HepG2 (cell line): ENCODE results near the gene TP53BP2. TPM values are rescaled to one million over a fixed set of nuclear protein-coding genes. Genes with fewer than 3 reads are reported as not detected.

Experiments
- ATF7 ChIP-seq, 2 experiments: fragments of 450-650 bp in 1 of 2; sonication (generic) in 1 of 2; formaldehyde crosslinking in 1 of 2; IDR thresholded peaks; 2 replicates each; pipeline versions ENCODE4 v1.4.0 to v1.6.1; 2016 to 2020; ENCODE audit warnings: antibody characterized with exemption in 1 of 2, mild to moderate bottlenecking in 1 of 2, missing genetic modification reagents in 1 of 2
- BRD4 ChIP-seq: sonication (generic); formaldehyde crosslinking; IDR thresholded peaks from 2 replicates; pipeline ENCODE4 v1.4.0; 2020; ENCODE audit warnings: missing genetic modification reagents
- CENPT ChIP-seq: sonication (generic); formaldehyde crosslinking; IDR thresholded peaks from 2 replicates; pipeline ENCODE4 v1.8.0; 2022; ENCODE audit warnings: low read depth, mild to moderate bottlenecking, moderate library complexity, missing genetic modification reagents
- CHCHD3 ChIP-seq: sonication (generic); formaldehyde crosslinking; IDR thresholded peaks from 2 replicates; pipeline ENCODE4 v1.8.0; 2022; ENCODE audit warnings: mild to moderate bottlenecking, missing genetic modification reagents, moderate library complexity
- KLF16 ChIP-seq, 2 experiments: sonication (generic) in 1 of 2; formaldehyde crosslinking in 1 of 2; IDR thresholded peaks; 2 replicates each; pipeline versions ENCODE4 v1.6.1 to v1.8.0; 2016 to 2023; ENCODE audit warnings: missing genetic modification reagents in 2 of 2, missing compliant biosample characterization in 1 of 2
- SMARCC2 ChIP-seq: fragments of 450-650 bp; IDR thresholded peaks from 2 replicates; pipeline ENCODE4 v1.6.1; 2017; ENCODE audit warnings: antibody characterized with exemption, mild to moderate bottlenecking
- SMARCE1 ChIP-seq: fragments of 450-650 bp; IDR thresholded peaks from 2 replicates; pipeline ENCODE4 v1.6.1; 2017; ENCODE audit warnings: borderline replicate concordance
- TBX2 ChIP-seq: sonication (generic); formaldehyde crosslinking; IDR thresholded peaks from 2 replicates; pipeline ENCODE4 v1.5.0; 2020; ENCODE audit warnings: missing genetic modification reagents, mild to moderate bottlenecking, borderline replicate concordance
- ZNF124 ChIP-seq: sonication (generic); formaldehyde crosslinking; IDR thresholded peaks from 2 replicates; pipeline ENCODE4 v1.4.0; 2020; ENCODE audit warnings: missing genetic modification reagents
- ZNF136 ChIP-seq: sonication (generic); formaldehyde crosslinking; IDR thresholded peaks from 2 replicates; pipeline ENCODE4 v1.8.1; 2022; ENCODE audit warnings: low read depth, mild to moderate bottlenecking, moderate library complexity, missing genetic modification reagents
- ZNF343 ChIP-seq: sonication (generic); formaldehyde crosslinking; IDR thresholded peaks from 2 replicates; pipeline ENCODE4 v1.4.0; 2020; ENCODE audit warnings: mild to moderate bottlenecking, missing genetic modification reagents
- ZNF501 ChIP-seq: sonication (generic); formaldehyde crosslinking; IDR thresholded peaks from 2 replicates; pipeline ENCODE4 v1.5.1; 2020; ENCODE audit warnings: mild to moderate bottlenecking, moderate library complexity, missing genetic modification reagents
- ZNF619 ChIP-seq: sonication (generic); formaldehyde crosslinking; IDR thresholded peaks from 2 replicates; pipeline ENCODE4 v1.4.0; 2020; ENCODE audit warnings: mild to moderate bottlenecking, missing genetic modification reagents
- polyA plus RNA-seq, 8 experiments: library from polyadenylated mRNA; depleted of rRNA in 3 of 8; stranded (reverse) in 7 of 8; unstranded in 1 of 8; fragments of >200 nt; fragmentation: Illumina TruSeq in 4 of 8; extraction: Trizol in 4 of 8; gene quantifications; 2 replicates each; pipeline versions ENCODE4 v1.2.1 to v1.2.3, GENCODE V29; 2011 to 2016; ENCODE audit warnings: low read depth in 4 of 8, missing spikeins in 1 of 8, mixed read lengths in 1 of 8; ENCODE audit not compliant: insufficient read depth in 1 of 8
- total RNA-seq, 5 experiments: library from RNA; depleted of rRNA; stranded (reverse); fragments of >200 nt; fragmentation: Illumina TruSeq; extraction: Trizol; gene quantifications; 2 replicates each; pipeline ENCODE4 v1.2.3, GENCODE V29; 2016; ENCODE audit warnings: low read depth in 1 of 5
- TF ChIP-seq, protein P1 (sequence below): sonication (generic); formaldehyde crosslinking; IDR thresholded peaks from 2 replicates; pipeline ENCODE4 v1.4.0; 2020; ENCODE audit warnings: missing genetic modification reagents
- TF ChIP-seq, protein P2 (sequence below): sonication (generic); formaldehyde crosslinking; IDR thresholded peaks from 2 replicates; pipeline ENCODE4 v1.5.1; 2020; ENCODE audit warnings: missing genetic modification reagents, mild to moderate bottlenecking, borderline replicate concordance
- TF ChIP-seq, protein P3 (sequence below): sonication (generic); formaldehyde crosslinking; IDR thresholded peaks from 2 replicates; pipeline ENCODE4 v1.8.0; 2022; ENCODE audit warnings: low read depth, missing genetic modification reagents
- TF ChIP-seq, protein P4 (sequence below): sonication (generic); formaldehyde crosslinking; IDR thresholded peaks from 2 replicates; pipeline ENCODE4 v1.8.0; 2022; ENCODE audit warnings: mild to moderate bottlenecking, missing genetic modification reagents, moderate library complexity
- TF ChIP-seq, protein P5 (sequence below): sonication (generic); formaldehyde crosslinking; IDR thresholded peaks from 2 replicates; pipeline ENCODE4 v1.4.0; 2020; ENCODE audit warnings: missing genetic modification reagents
- TF ChIP-seq, protein P6 (sequence below): IDR thresholded peaks from 2 replicates; pipeline ENCODE4 v1.6.1; 2016; ENCODE audit warnings: missing compliant biosample characterization, missing genetic modification reagents, borderline replicate concordance
- TF ChIP-seq, protein P7 (sequence below): IDR thresholded peaks from 2 replicates; pipeline ENCODE4 v1.6.1; 2016; ENCODE audit warnings: mild to moderate bottlenecking, missing biosample characterization, missing genetic modification reagents

The TP53BP2 gene
- total and polyA plus RNA-seq, 2 of the 13 experiments (the other 11 are each of a cell fraction or from before 2014, with no cell fraction given): 10.0 to 14.0 TPM

DNA sequence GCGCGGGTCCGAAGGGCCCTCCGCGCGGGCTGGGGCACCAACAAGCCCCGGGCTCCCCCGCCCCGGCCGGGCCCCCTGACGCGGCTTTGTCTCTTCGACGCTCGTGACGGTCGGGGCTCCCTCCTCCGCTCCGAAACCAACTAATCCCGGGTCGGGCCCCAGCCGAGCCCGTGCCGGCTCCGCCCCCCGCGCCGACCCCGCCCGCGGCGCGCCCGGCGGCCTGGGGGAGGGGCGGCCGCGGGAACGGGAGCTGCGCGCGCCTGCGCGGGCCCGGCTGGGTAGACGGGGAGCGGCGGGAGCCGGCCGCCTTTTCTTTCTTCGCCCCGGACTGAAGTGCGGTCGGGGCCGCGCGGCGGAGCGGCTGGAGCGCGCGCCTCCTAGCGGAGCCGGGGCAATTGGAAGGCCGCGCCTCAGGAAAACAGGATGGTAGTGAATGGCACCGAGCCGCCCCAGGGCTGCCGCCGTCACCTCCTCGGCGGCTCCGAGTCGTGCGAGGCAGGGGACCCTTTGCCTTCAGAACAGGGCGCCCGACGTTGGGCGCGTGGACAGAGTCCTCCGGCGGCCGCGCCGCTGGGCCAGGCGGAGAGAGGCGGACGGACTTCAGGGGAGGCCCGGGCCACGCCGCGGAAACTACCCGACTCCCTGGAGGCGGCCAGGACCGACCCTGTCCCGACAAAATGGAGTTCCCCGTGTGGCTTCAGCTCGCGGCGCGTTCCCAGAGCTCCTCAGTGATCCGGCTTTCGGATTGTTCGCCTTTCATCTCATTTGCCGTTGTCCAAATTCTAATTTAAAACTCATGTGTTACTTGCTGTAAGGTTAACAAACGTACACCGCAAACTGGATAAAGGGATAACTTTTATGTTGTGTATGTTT is at the start of gene TP53BP2 (continued):
- TF ChIP-seq, protein P1, sequence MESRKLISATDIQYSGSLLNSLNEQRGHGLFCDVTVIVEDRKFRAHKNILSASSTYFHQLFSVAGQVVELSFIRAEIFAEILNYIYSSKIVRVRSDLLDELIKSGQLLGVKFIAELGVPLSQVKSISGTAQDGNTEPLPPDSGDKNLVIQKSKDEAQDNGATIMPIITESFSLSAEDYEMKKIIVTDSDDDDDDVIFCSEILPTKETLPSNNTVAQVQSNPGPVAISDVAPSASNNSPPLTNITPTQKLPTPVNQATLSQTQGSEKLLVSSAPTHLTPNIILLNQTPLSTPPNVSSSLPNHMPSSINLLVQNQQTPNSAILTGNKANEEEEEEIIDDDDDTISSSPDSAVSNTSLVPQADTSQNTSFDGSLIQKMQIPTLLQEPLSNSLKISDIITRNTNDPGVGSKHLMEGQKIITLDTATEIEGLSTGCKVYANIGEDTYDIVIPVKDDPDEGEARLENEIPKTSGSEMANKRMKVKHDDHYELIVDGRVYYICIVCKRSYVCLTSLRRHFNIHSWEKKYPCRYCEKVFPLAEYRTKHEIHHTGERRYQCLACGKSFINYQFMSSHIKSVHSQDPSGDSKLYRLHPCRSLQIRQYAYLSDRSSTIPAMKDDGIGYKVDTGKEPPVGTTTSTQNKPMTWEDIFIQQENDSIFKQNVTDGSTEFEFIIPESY (CRISPR knock-in tag): no peak; the same call in 1 of the 2 replicates
- TF ChIP-seq ZNF343 (CRISPR knock-in tag): no peak
- TF ChIP-seq ZNF136 (CRISPR knock-in tag): no peak
- peak; percentile 85 for TF ChIP-seq ZNF124 (CRISPR knock-in tag)
- TF ChIP-seq TBX2: peak; percentile 71; the same call in 1 of the 2 replicates
- TF ChIP-seq ATF7 (IDR thresholded peaks at IDR 0.05): no peak
- TF ChIP-seq ATF7 (CRISPR knock-in tag; IDR thresholded peaks at IDR 0.05): no peak
- no peak for TF ChIP-seq SMARCE1
- TF ChIP-seq, protein P2, sequence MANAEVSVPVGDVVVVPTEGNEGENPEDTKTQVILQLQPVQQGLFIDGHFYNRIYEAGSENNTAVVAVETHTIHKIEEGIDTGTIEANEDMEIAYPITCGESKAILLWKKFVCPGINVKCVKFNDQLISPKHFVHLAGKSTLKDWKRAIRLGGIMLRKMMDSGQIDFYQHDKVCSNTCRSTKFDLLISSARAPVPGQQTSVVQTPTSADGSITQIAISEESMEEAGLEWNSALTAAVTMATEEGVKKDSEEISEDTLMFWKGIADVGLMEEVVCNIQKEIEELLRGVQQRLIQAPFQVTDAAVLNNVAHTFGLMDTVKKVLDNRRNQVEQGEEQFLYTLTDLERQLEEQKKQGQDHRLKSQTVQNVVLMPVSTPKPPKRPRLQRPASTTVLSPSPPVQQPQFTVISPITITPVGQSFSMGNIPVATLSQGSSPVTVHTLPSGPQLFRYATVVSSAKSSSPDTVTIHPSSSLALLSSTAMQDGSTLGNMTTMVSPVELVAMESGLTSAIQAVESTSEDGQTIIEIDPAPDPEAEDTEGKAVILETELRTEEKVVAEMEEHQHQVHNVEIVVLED: peak; percentile 45; the same call in 1 of the 2 replicates
- TF ChIP-seq, protein P3, sequence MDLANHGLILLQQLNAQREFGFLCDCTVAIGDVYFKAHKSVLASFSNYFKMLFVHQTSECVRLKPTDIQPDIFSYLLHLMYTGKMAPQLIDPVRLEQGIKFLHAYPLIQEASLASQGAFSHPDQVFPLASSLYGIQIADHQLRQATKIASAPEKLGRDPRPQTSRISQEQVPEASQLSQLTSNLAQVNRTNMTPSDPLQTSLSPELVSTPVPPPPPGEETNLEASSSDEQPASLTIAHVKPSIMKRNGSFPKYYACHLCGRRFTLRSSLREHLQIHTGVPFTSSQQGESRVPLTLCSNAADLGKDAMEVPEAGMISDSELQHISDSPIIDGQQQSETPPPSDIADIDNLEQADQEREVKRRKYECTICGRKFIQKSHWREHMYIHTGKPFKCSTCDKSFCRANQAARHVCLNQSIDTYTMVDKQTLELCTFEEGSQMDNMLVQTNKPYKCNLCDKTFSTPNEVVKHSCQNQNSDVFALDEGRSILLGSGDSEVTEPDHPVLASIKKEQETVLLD (CRISPR knock-in tag): peak; percentile 86
- TF ChIP-seq, protein P4, sequence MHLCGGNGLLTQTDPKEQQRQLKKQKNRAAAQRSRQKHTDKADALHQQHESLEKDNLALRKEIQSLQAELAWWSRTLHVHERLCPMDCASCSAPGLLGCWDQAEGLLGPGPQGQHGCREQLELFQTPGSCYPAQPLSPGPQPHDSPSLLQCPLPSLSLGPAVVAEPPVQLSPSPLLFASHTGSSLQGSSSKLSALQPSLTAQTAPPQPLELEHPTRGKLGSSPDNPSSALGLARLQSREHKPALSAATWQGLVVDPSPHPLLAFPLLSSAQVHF (CRISPR knock-in tag): no peak
- TF ChIP-seq CENPT: no peak
- no peak for TF ChIP-seq ZNF619 (CRISPR knock-in tag)
- TF ChIP-seq, protein P5, sequence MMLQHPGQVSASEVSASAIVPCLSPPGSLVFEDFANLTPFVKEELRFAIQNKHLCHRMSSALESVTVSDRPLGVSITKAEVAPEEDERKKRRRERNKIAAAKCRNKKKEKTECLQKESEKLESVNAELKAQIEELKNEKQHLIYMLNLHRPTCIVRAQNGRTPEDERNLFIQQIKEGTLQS (CRISPR knock-in tag): no peak
- no peak for TF ChIP-seq SMARCC2
- peak; percentile 61; the same call in 1 of the 2 replicates for TF ChIP-seq BRD4 (CRISPR knock-in tag)
- TF ChIP-seq, protein P6, sequence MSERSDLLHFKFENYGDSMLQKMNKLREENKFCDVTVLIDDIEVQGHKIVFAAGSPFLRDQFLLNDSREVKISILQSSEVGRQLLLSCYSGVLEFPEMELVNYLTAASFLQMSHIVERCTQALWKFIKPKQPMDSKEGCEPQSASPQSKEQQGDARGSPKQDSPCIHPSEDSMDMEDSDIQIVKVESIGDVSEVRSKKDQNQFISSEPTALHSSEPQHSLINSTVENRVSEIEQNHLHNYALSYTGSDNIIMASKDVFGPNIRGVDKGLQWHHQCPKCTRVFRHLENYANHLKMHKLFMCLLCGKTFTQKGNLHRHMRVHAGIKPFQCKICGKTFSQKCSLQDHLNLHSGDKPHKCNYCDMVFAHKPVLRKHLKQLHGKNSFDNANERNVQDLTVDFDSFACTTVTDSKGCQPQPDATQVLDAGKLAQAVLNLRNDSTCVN (CRISPR knock-in tag): 0 out of 2 replicates have a peak, but pooled peaks have one; percentile 50
- TF ChIP-seq, protein P7, sequence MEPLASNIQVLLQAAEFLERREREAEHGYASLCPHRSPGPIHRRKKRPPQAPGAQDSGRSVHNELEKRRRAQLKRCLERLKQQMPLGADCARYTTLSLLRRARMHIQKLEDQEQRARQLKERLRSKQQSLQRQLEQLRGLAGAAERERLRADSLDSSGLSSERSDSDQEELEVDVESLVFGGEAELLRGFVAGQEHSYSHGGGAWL (CRISPR knock-in tag): peak; percentile 47; the same call in 1 of the 2 replicates
- peak; percentile 82 for TF ChIP-seq ZNF501
- TF ChIP-seq KLF16 (CRISPR knock-in tag; IDR thresholded peaks at IDR 0.05): peak in 1 of 2 experiments; percentile 23; a peak in 2 of 4 replicates
- peak; percentile 50; the same call in 1 of the 2 replicates for TF ChIP-seq CHCHD3 (CRISPR knock-in tag)
